IMR-90 (cell line): ENCODE results near the gene FARS2. TPM values are rescaled to one million over a fixed set of nuclear protein-coding genes. Genes with fewer than 3 reads are reported as not detected.

Source experiments
- ATAC-seq: fragments of 200-7000 bp; cut with Tn5 transposase; 2 replicates; pipeline ENCODE4 v1.9.1; 2020; ENCODE audit warnings: low read depth, mild to moderate bottlenecking, moderate library complexity
- BruUV-seq: library from RNA; stranded (reverse); fragments of 400-500 nt; replicated peaks from 2 replicates; lab custom pipeline; 2021; lab: Mats Ljungman, UMichigan
- CTCF ChIA-PET: fragments of 300-600 bp; formaldehyde crosslinking; extraction: SDS; loops from one replicate; lab custom pipeline; 2021; ENCODE audit warnings: antibody characterized with exemption; lab: Yijun Ruan, JAX
- POLR2A ChIA-PET: fragments of 300-600 bp; sonication (Branson Sonifier 250); formaldehyde crosslinking; loops from one replicate; lab custom pipeline; 2022; ENCODE audit warnings: antibody characterized with exemption; ENCODE audit not compliant: unreplicated experiment; lab: Charles Lee
- DNase-seq: peaks from one replicate; pipeline ENCODE4 v3.0.0; 2013
- H2AFZ ChIP-seq: replicated peaks from 2 replicates; pipeline ENCODE3; 2013; ENCODE audit warnings: low read length, mild to moderate bottlenecking; ENCODE audit not compliant: poor library complexity
- H2AK5ac ChIP-seq: 2 replicates; pipeline ENCODE4 v1.6.1; 2013; ENCODE audit warnings: low read depth, low read length, inconsistent platforms
- H2AK9ac ChIP-seq: replicated peaks from 2 replicates; pipeline ENCODE3; 2013; ENCODE audit warnings: mild to moderate bottlenecking, low read depth, low read length, moderate library complexity; ENCODE audit not compliant: poor library complexity
- H2BK120ac ChIP-seq: 2 replicates; pipeline ENCODE4 v1.6.1; 2013; ENCODE audit warnings: low read depth, low read length, inconsistent platforms
- H2BK15ac ChIP-seq: 3 replicates; pipeline ENCODE4 v1.6.1; 2013; ENCODE audit warnings: low read depth, low read length, inconsistent platforms
- H2BK20ac ChIP-seq: 2 replicates; pipeline ENCODE4 v1.6.1; 2013; ENCODE audit warnings: low read depth, mild to moderate bottlenecking, inconsistent platforms, low read length, moderate library complexity
- H2BK5ac ChIP-seq: 2 replicates; pipeline ENCODE4 v1.6.1; 2013; ENCODE audit warnings: mild to moderate bottlenecking, low read depth, low read length, inconsistent platforms; ENCODE audit not compliant: poor library complexity, severe bottlenecking
- H3K14ac ChIP-seq: replicated peaks from 2 replicates; pipeline ENCODE4 v1.6.1; 2013; ENCODE audit warnings: low read depth, low read length, inconsistent platforms
- H3K18ac ChIP-seq: 2 replicates; pipeline ENCODE4 v1.6.1; 2013; ENCODE audit warnings: low read depth, low read length, control low read depth
- H3K23ac ChIP-seq: 2 replicates; pipeline ENCODE4 v1.6.1; 2013; ENCODE audit warnings: low read depth, low read length, inconsistent platforms
- H3K27ac ChIP-seq: 2 replicates; pipeline ENCODE4 v1.5.1; 2013; ENCODE audit warnings: mild to moderate bottlenecking, control low read depth, low read length; ENCODE audit not compliant: insufficient read depth
- H3K27me3 ChIP-seq: 2 replicates; pipeline ENCODE4 v1.6.1; 2013; ENCODE audit warnings: low read length; ENCODE audit not compliant: control insufficient read depth, insufficient read depth
- H3K36me3 ChIP-seq: 2 replicates; pipeline ENCODE4 v1.6.1; 2013; ENCODE audit warnings: low read length, mixed read lengths; ENCODE audit not compliant: control insufficient read depth, insufficient read depth
- H3K4ac ChIP-seq: 2 replicates; pipeline ENCODE4 v1.6.1; 2013; ENCODE audit warnings: low read depth, low read length, inconsistent platforms
- H3K4me1 ChIP-seq: 2 replicates; pipeline ENCODE4 v1.6.1; 2013; ENCODE audit warnings: low read length, mixed read lengths; ENCODE audit not compliant: control insufficient read depth, insufficient read depth
- H3K4me2 ChIP-seq: 2 replicates; pipeline ENCODE4 v1.6.1; 2013; ENCODE audit warnings: low read depth, mild to moderate bottlenecking, control low read depth, low read length, moderate library complexity
- H3K4me3 ChIP-seq: 2 replicates; pipeline ENCODE4 v1.5.1; 2013; ENCODE audit warnings: low read depth, mild to moderate bottlenecking, control low read depth, low read length, moderate library complexity; ENCODE audit not compliant: insufficient read depth
- H3K56ac ChIP-seq: 2 replicates; pipeline ENCODE4 v1.6.1; 2013; ENCODE audit warnings: low read length, inconsistent platforms; ENCODE audit not compliant: insufficient read depth; ENCODE audit errors: extremely low read depth
- H3K79me1 ChIP-seq, 2 experiments: 2 replicates each; pipeline ENCODE4 v1.6.1; 2013; ENCODE audit warnings: low read length in 2 of 2, inconsistent platforms in 1 of 2, low read depth in 1 of 2
- H3K9ac ChIP-seq: 2 replicates; pipeline ENCODE4 v1.6.1; 2013; ENCODE audit warnings: low read depth, low read length, control low read depth
- H3K9me1 ChIP-seq: 2 replicates; pipeline ENCODE4 v1.6.1; 2013; ENCODE audit warnings: low read length, inconsistent platforms; ENCODE audit not compliant: insufficient read depth
- H3K9me3 ChIP-seq: 2 replicates; pipeline ENCODE4 v1.6.1; 2013; ENCODE audit warnings: low read length; ENCODE audit not compliant: control insufficient read depth, insufficient read depth
- H4K20me1 ChIP-seq: 2 replicates; pipeline ENCODE4 v1.6.1; 2013; ENCODE audit warnings: low read length, inconsistent platforms; ENCODE audit not compliant: insufficient read depth
- H4K5ac ChIP-seq: 2 replicates; pipeline ENCODE4 v1.6.1; 2013; ENCODE audit warnings: mild to moderate bottlenecking, low read depth, low read length, control low read depth
- H4K8ac ChIP-seq, 2 experiments: 2 replicates each; pipeline ENCODE4 v1.6.1; 2013; ENCODE audit warnings: low read depth in 2 of 2, low read length in 2 of 2, control low read depth in 1 of 2, inconsistent platforms in 1 of 2
- H4K91ac ChIP-seq: 2 replicates; pipeline ENCODE4 v1.6.1; 2013; ENCODE audit warnings: low read depth, low read length, inconsistent platforms; ENCODE audit not compliant: insufficient read depth
- FOS ChIP-seq: fragments of 150-350 bp; IDR thresholded peaks from 2 replicates; pipeline ENCODE4 v1.6.1; 2016; ENCODE audit warnings: low read depth, low read length
- MXI1 ChIP-seq: IDR thresholded peaks from 2 replicates; pipeline ENCODE4 v1.6.1; 2012; ENCODE audit warnings: low read depth, mild to moderate bottlenecking, low read length, moderate library complexity, borderline replicate concordance
- NFE2L2 ChIP-seq: fragments of 150-350 bp; IDR thresholded peaks from 2 replicates; pipeline ENCODE4 v1.6.1; 2016; ENCODE audit warnings: low read depth, mild to moderate bottlenecking, low read length
- POLR2A ChIP-seq: IDR thresholded peaks from 2 replicates; pipeline ENCODE4 v1.6.1; 2012; ENCODE audit warnings: mild to moderate bottlenecking, low read depth, low read length
- RAD21 ChIP-seq: IDR thresholded peaks from 2 replicates; pipeline ENCODE4 v1.6.1; 2012; ENCODE audit warnings: low read length, improper control_type of control experiment
- USF2 ChIP-seq: fragments of 150-350 bp; IDR thresholded peaks from 2 replicates; pipeline ENCODE4 v1.6.1; 2017; ENCODE audit warnings: mild to moderate bottlenecking, antibody characterized with exemption, low read length, low read depth
- WGBS, 2 experiments: methylation state at CpG; one replicate each; pipeline versions ENCODE4 v1.1.5 to v1.1.7; 2013; ENCODE audit warnings: missing lambda C conversion rate in 2 of 2; ENCODE audit not compliant: insufficient read length in 1 of 2; ENCODE audit errors: extremely low coverage in 2 of 2; 5-methylcytosine and 5-hydroxymethylcytosine counted together
- dilution Hi-C: fragments of 300-500 bp; cut with HindIII; formaldehyde crosslinking; loops from one replicate; pipeline ENCODE4 v1.14.3; 2018; ENCODE audit warnings: low sequenced_read_pairs; ENCODE audit not compliant: unreplicated experiment
- in situ Hi-C: fragments of 300-500 bp; cut with MboI; formaldehyde crosslinking; loops from 3 replicates; pipeline ENCODE4 v1.14.3; 2019; ENCODE audit warnings: low sequenced_read_pairs, inconsistent platforms, mixed read lengths
- intact Hi-C: fragments of 100-400 bp; cut with micrococcal nuclease; formaldehyde crosslinking; loops from 2 replicates; pipeline ENCODE4 v1.10.0; 2022
- polyA plus RNA-seq, 3 experiments: library from polyadenylated mRNA; depleted of rRNA; stranded (reverse); fragments of >200 nt; gene quantifications; 2 replicates each; pipeline ENCODE4 v1.2.3, GENCODE V29; 2012; ENCODE audit warnings: low replicate concordance in 1 of 3
- total RNA-seq: library from RNA; depleted of rRNA; stranded (reverse); fragments of >200 nt; gene quantifications from 2 replicates; pipeline ENCODE4 v1.2.3, GENCODE V29; 2012

The FARS2 gene
- total and polyA plus RNA-seq, 2 of the 4 experiments (the other 2 are of a cell fraction) = 12.1 to 28.9 TPM

- no peak overlapping the region for H3K4ac ChIP-seq
- BruUV-seq = no TSS peak
- intact Hi-C loops (no loop called here), dilution Hi-C loops (no loop called here), in situ Hi-C loops (no loop called here)
- ChIA-PET CTCF (interaction anchor here (0.9 kb wide), 1 partner anchor 78 kb away, joined by 3 read pairs; no protein-coding TSS in a partner anchor), POLR2A (no interaction called here)
- H2BK120ac ChIP-seq = no peak overlapping the region
- no peak overlapping the region for H3K9ac ChIP-seq
- no peaks in the 10 kb centered on the region for H3K36me3 ChIP-seq
- H3K9me3 ChIP-seq = no peaks in the 10 kb centered on the region
- H4K20me1 ChIP-seq = peaks cover 13% of the 10 kb centered on the region; the same call in 1 of the 2 replicates
- H2AFZ ChIP-seq = no peak overlapping the region
- DNase-seq = no peak
- no peak overlapping the region for H2AK5ac ChIP-seq
- H3K18ac ChIP-seq = no peak overlapping the region
- H2BK20ac ChIP-seq = no peak overlapping the region
- WGBS, 2 experiments = no CpG with 5 or more reads among the region's 11 CpGs
- no peak overlapping the region for H3K56ac ChIP-seq
- H3K27ac ChIP-seq = no peak overlapping the region
- peaks cover 10% of the 10 kb centered on the region; the same call in 1 of the 2 replicates for H3K9me1 ChIP-seq
- H2BK5ac ChIP-seq = no peak overlapping the region
- H3K23ac ChIP-seq = no peak overlapping the region
- H4K5ac ChIP-seq = no peak overlapping the region
- no peak overlapping the region for H4K91ac ChIP-seq
- peaks cover 17 to 27% of the 10 kb centered on the region in 2 experiments for H3K79me1 ChIP-seq
- no peak overlapping the region for H3K4me2 ChIP-seq
- H3K4me1 ChIP-seq = peaks cover 2% of the 10 kb centered on the region; the same call in 1 of the 2 replicates
- H4K8ac ChIP-seq = no peak overlapping the region
- H2AK9ac ChIP-seq = no peak overlapping the region
- TF ChIP-seq RAD21 = no peak
- no peak for TF ChIP-seq POLR2A
- TF ChIP-seq FOS = no peak
- TF ChIP-seq MXI1 = no peak
- TF ChIP-seq USF2 = no peak
- no peak for TF ChIP-seq NFE2L2
- no peaks in the 10 kb centered on the region for H3K27me3 ChIP-seq
- ATAC-seq = no peak
- H3K4me3 ChIP-seq = no peak overlapping the region
- no peak overlapping the region for H3K14ac ChIP-seq
- no peak overlapping the region for H2BK15ac ChIP-seq
Observed at GRCh38 chr6:5294392-5295211, 33.3 kb downstream of the FARS2 start.
